ENCODE data around the gene CMTR2.

Gene CMTR2

DNA sequence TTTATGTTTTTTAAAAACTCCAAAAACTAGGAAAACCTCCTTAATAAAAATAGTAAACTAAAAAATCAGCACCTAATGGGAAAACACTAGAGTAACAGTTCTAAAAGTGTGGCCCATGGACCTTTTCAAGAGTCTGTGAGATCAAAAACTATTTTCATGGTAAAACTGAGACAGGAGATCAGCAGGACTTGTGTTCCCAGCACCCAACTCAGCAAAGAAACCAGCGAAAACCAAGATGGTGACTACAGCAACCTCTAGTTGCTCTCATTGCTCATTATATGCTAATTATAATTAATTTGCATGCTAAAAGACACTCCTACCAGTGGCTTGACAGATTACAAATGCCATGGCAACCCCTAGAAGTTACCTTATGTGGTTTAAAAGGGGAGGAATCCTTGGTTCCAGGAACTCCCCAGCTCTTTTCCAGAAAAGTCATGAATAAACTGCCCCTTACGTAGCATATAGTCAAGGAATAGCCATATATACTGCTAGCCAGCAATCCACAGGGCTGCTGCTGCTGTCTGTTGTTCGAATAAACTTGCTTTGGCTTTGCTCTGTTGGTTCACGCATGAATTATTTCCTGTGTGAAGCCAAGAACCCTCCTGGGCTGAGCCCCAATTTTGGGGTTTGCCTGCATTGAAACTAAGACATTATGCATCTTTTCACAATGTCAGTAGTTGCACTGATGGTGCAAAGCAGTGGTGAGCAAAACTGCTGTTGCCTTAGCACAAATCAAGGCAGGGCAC, 12.4 kb downstream of the CMTR2 start:
- DNase-seq (ENCODE audit: low read depth) = no peak

DNA sequence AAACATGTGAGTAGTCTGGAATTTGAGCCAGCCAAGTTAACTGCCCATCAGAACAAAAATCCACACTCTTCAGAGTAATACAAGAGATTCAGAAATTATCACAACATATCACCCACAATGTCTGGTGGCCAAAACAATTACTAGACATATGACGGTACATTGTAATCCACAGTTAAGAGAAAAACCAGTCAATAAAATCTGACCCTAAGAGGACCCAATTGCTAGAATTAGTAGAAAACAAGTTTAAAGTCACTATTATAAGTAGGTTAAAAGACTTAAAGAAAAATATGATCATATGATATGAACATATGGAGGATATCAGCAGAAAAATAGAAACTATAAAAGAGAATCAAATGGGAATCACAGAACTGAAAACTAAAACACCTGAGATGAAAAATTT, 15.8 kb downstream of the CMTR2 start:
- no peak for DNase-seq (ENCODE audit: low read depth)

DNA sequence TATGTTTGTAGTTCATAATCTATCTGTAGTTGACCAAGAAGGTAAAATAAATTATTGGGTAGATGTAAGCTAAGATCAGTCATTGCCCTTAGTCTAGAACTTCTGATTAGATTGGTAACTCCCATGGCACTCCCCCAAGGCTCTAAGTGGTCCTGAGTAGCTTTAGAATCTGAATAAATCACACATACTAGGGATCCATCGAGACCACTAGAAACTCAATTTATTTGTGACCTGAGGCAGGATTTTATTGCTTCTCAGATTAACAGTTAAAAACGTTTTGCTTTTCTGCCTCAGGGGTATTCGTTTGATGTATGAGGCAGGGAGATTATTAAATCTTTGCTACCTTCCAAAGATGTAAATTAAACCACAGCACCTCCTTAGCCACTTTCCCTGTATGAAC, 24.9 kb downstream of the CMTR2 start:
- DNase-seq (ENCODE audit: low read depth) = no peak

DNA sequence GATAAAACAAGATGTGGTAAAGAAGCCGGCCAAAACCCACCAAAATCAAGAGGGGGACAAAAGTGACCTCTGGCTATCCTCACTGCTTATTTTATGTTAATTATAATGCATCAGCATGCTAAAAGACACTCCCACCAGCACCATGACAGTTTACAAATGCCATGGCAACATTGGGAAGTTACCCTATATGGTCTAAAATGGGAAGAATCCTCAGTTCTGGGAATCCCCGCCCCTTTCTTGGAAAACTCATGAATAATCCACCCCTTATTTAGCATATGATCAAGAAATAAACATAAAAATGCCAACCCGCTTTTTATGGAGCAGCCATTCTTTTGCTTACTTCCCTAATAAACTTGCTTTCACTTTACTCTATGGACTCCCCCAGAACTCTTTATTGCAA, 25.6 kb downstream of the CMTR2 start:
- no peak for DNase-seq (ENCODE audit: low read depth)

DNA sequence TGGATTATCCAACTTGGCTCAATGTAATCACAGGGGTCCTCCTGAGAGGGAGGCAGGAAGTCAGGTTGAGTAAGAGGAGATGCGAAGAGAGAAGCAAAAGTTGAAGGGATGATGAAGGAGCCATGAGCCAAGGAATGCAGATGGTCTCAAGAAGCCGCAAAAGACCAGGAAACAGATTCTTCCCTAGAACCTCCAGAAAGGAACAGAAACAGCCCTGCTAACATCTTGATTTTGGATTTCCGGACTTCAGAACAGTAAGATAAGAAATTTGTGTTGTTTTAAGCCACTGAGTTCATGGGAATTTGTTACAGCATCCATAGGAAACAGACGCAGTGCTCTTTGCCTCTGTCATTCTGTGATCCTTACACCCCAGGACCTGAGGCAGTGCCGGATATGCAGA, 26.8 kb downstream of the CMTR2 start:
- DNase-seq (ENCODE audit: low read depth) = no peak

DNA sequence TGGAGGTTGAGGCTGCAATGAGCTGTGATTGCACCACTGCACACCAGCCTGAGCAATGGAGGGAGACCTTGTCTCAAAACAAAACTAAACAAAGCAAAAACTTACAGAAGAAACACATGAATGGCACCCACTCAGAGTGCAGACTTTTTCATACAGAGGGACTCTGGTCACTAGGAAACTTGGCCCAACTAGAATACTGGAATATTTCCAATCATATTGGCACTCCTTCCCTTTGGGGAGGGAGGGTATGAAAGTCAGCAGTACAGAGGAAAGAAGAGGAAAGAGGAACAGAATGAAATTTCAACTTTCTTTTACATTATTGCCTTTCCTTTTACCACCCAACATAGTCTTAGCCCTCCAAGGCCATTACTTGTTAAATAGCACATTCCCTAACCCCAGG, 28.2 kb downstream of the CMTR2 start:
- no peak for DNase-seq (ENCODE audit: low read depth)

DNA sequence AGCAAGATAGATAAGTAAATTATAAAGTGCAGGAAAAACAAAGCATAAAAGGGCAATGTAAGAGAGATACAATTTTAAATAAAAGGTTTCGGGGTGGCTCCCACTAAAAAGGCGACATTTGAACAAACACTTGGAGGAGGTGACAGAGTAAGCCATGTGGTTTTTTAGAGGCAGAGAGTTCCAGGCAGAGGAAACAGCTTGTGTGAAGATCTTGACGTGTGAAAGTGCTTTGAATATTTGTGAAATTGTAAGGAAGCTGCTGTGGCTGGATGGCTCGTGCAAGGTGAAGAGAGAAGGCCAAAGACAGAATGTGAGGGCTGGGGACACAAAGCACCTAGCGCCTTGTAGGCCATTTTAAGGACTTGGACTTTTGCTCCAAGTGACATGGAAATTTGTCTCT, 30.1 kb downstream of the CMTR2 start:
- DNase-seq (ENCODE audit: low read depth) = no peak

DNA sequence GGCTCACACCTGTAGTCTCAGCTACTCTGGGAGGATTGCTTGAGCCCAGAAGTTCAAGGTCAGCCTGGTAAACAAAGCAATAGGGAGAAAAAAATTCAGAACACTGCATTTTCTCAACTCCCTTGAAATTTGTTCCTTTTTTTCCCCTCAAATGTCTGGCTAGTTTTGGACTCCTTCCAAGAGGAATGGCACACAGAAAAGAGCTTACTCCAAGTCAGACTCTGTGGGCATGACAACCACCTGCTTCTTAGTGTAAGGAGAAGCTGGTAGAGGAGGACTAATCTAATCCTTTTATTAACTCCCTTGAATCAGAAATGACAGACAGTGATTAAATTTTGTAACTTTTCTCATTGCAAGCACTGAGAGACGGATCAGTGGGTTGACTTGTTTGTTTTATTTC, 30.8 kb downstream of the CMTR2 start:
- no peak for DNase-seq (ENCODE audit: low read depth)

DNA sequence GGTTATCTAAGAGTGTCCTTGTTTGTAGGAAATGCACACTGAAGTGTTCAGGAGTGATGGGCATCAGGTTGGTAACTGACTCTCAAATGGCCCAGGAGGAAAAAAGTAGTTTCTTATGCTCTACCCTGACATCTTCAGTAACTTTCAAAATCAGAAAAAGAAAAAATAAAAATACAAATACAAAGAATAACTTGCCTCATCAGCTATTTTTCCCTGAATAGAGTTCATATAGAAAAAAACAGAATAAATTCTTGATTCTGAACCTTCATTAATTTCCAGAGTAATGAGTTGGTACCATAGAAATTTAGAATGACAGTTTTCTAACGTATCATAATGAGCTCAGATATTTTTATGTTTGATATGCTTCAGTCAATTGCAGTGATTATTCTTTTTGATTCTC, 31.4 kb downstream of the CMTR2 start:
- DNase-seq (ENCODE audit: low read depth) = no peak

DNA sequence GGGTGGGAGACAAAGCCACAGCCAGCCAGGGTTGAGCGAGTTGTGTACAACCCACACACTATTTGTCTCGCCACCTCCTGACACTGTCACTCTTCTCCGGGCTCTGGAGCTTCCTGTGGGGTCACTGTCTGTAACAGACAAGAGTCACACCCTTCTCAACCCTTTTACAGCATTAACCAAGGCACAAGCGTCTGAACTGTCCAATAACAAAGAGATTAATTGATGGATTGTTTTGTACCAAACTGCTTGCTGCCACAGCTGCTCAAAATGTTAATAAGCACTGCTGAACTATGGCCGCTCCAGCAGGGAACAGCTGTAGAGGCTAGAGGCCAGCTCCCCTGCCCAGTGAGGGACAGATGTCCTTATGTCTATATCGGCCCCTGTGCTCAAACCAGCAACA, 33.5 kb downstream of the CMTR2 start:
- no peak for DNase-seq (ENCODE audit: low read depth)

DNA sequence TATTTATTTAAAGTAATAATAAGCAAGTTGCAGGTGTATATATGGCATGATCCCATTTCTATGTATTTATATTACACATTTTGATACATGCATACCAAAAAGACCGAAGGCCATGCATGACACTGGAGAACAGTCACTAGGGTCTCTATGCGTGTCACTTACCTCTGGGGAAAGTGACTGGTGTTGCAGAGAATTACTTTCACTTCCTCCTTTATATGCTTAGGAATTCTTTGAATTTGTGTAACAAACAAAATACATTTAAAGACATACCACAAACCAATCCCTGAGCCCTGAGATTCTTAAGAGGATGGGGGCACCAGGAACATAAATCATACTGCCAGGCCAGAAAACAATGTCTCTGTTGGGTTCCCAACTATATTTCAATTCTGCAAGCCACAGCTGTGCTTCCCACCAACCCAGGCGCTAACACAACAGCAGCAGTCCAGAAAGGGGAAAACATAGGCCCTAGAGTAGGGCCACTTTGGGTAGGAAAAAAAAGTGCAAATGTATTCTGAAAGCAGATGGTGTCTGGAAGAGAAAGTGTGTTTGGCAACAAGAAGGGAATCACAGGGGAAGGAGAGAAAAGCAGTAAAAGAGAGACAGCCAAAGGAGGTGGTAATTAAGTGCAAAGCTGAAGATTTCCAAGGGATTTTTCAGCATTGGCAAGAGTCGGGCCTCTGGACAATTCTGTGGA, 34.2 kb downstream of the CMTR2 start:
- DNase-seq (ENCODE audit: low read depth) = no peak

DNA sequence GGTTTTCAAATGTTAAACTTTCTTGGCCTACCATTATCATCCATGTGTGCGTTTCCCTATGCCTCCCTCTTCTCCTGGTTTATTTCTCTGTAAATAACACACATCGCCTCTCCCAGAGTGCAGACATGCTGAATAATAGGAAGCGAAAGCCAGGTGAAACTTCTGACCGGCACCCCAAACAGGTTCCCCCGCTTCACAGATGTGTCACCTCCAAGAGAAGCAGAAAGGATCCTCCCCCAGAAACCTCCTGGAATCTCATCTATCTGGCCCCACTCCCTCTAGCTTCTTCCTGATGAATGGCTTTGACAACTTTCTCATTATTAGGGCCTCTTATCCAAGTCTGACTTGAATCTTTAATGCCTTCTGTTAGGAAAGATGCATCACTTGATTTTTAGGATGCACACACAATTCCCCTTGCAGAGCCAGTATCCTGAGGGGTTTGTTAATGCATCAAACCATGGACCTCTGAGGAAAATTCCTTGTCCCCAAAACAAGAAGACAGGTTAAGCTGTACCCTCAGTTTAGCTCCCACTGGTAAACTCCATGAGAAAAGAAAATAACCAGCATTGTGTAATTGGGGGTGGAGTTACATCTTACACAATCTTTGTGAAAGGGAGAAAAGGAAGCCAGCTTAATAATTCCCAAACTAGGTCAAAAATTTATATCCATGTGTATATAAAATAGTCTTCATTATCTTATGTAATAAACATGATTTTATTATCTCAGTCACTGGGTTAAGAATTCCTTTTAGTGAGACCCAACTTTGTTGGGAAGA, 38.6 kb downstream of the CMTR2 start:
- no peak for DNase-seq (ENCODE audit: low read depth)

DNA sequence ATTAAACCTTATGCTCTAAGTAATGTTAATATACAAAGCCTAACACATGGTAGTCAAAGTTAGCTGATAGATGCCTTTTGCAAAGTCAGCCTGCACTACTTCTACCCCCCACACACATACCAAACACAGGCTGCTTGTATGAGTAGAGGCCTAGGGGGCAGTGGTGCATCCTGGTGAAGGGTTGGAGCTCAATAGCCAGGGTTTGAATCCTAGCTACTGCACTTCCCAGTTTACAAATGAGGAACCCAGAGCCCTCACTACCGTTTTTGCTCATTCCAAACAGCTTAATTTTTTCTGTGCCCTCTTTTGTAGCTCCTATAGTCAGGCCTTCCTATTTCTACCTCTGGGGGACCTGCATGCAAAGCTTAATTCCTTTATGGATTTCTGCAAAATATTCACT, 39.8 kb downstream of the CMTR2 start:
- no peak for DNase-seq (ENCODE audit: low read depth)

DNA sequence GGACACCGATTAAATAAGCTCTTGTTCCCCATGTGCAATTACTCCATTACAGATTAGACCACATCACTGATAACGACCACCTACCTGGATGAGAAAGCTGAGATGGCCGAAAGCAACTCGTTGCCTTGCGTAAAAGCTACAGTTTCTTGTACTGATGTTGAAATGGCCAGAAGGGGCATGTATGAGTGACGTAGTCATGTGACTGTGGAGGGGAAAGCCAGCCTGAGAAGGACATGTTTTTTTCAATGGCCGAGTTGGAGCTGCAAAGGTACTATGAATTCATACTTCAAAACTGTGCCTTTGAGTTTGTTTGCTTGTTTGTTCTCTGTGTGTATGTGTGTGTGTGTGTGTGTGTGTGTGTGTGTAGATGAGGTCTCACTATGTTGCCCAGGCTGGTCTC, 41.7 kb downstream of the CMTR2 start:
- no peak for DNase-seq (ENCODE audit: low read depth)

DNA sequence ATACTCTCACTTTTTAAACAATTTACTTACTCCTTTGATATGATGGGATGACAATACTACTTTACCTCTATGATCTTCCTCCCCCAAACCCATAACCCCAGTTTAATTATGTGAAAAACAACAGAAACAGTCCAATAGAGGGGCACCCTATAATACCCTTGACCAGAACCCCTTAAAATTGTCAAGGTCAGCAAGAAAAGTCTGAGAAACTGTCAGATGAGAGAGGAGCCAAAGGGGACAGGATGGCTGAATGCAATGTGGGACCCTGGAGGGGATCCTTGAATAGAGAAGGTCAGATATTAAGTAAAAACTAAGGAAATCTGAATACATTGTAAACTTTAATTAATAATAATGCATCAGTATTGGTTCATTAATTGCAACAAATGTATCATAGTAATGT, 42.9 kb downstream of the CMTR2 start:
- no peak for DNase-seq (ENCODE audit: low read depth)

DNA sequence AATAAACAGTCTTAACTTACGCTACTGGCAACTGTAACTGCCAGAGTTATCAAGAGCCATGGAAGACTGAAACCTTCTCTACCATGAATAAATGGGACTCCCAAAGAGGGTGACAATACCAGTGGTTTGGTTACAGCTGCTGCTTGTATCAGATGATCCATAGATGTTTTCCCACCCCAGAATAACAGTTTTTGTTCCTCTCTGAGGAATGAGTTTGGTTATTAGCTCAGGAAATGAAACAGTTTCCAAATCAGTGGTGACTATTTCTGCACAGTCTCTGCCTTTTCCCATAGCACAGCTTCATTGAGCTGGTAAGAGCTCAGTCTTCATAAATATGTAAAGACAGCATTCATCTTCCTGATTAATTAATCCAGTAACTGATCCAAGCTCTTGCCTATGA, 44.7 kb downstream of the CMTR2 start:
- DNase-seq (ENCODE audit: low read depth) = no peak

DNA sequence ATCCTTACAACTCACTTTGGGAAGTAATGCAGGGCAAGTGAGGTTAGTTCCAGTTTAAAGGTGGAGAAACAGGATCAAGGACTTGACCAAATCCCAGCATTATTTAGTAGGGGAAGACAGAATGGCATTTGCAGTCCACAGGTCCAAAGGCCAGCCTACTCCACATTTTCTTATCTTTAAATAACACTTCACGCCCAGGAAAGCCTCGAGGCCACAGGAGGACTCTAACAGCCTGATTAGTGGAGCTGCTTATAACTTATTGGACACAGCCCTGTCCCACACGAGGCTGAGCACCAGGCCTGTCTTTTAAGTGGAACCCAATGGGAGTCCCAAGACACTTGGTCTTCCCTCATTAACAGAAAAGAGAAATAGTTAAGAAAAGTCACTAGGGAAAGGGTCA, 46.6 kb downstream of the CMTR2 start:
- DNase-seq (ENCODE audit: low read depth) = no peak

DNA sequence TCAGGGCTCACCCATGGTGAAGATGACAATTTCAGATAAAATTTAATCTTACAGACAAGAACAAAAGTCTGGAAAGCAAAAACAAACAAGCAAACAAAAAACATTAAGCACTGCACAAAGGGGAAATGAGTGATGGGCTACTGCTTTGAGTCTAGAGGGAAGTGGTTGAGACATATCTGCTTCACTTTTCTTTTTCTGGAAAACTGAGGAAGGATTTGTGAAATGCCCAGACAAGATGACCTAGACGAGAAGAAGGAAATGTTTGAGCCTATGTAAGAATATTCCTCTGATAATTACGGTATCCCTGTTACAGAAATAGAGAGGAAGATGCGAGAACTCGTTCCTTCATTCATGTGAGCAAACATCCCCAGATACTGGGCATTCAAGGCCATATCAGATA, 47.2 kb downstream of the CMTR2 start:
- DNase-seq (ENCODE audit: low read depth) = no peak
